HG03064 (cell line): Measurements from ENCODE around the gene CXCR6.

Experiments
- ATAC-seq: cut with Tn5 transposase; IDR thresholded peaks from one replicate; pipeline ENCODE4 v1.9.1; 2021; ENCODE audit warnings: low read depth; ENCODE audit not compliant: unreplicated experiment

The CXCR6 gene

GRCh38 chr3:45966950-45967640, 23.8 kb downstream of the CXCR6 start:
- no peak for ATAC-seq

- ATAC-seq, result no peak
Observed at GRCh38 chr3:45967724-45968123, 24.5 kb downstream of the CXCR6 start.

- no peak for ATAC-seq
Observed at GRCh38 chr3:45968149-45968548, 24.9 kb downstream of the CXCR6 start.

- no peak for ATAC-seq
Observed at GRCh38 chr3:45968706-45969105, 25.4 kb downstream of the CXCR6 start.

DNA sequence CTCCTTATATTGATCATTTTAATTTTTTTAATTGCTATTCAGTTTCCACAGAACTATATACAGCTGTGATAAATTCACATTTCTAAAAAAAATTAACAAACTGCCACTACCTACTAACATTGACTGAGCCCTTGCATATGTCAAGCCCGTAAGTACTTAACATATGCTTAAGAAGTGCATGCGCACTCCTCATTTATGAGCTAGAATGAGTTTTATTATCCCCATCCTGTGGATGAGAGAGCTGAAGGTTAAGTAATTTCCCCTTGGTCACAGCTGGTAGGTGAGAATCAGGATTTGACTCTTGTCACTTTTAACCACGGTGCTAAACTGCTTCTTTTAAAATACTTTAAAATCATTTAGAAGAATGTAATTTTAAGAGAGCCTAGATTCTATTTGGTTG, 25.9 kb downstream of the CXCR6 start:
- no peak for ATAC-seq

GRCh38 chr3:45969953-45970352, 26.7 kb downstream of the CXCR6 start:
- ATAC-seq, result no peak

- ATAC-seq, result no peak
Observed at GRCh38 chr3:45972534-45973402, 29.5 kb downstream of the CXCR6 start.

DNA sequence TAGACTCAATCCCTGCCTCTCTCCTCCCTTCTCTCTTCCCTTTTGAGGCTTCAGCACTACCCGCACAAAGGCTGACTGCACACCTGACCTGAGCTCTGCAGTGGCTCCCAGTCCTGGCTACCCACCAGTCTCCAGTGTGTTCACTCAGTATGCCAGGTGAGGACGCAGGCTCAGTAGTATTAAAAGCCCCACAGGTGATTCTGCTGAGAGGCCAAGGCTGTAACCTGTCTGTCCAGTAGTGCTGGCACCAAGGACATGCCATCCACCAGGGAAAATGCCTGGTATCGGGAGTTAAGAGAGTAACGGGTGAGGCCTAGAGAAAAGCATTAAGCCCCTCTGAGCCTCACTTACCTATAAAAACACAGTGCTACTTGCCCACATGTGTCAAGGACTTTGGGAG, 31.4 kb downstream of the CXCR6 start:
- no peak for ATAC-seq

- no peak for ATAC-seq
Observed at GRCh38 chr3:45975686-45976085, 32.4 kb downstream of the CXCR6 start.

GRCh38 chr3:45976191-45977091, 33.2 kb downstream of the CXCR6 start:
- ATAC-seq, result no peak

DNA sequence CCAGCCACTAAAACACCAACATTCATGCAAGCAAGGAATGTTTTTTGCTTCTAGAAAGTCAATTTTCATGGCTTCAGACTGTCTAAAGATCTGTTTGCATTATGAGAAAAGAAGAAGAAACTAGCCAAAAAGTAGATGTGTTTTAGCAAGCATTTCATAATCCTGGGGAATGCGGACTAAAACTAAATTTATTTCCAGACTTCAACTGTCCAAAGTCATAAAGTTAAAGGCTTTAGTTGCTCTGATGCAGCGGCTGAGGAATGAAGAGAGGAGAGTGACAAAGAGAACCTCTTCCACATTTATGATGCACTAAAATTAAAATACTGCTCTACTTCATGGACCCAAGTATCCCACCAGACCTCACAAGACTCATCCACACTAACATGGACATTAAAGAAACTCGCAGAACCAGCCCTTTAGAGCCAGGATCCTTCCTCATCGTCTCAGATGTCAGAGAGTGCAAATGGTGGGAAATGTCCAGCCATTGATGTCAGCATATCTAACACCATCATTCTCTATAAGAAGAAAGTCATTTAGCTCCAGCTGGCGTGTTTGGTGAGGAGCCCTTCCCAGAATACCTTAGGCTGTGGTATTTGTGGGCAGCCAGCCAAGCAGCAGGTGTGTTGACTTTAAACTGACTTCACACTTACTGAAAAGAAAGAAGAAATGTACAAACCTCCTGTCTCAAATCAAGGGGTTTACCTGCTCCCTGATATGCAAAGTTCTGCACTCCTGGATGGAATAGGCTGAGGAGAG, 34.9 kb downstream of the CXCR6 start:
- ATAC-seq, result no peak

DNA sequence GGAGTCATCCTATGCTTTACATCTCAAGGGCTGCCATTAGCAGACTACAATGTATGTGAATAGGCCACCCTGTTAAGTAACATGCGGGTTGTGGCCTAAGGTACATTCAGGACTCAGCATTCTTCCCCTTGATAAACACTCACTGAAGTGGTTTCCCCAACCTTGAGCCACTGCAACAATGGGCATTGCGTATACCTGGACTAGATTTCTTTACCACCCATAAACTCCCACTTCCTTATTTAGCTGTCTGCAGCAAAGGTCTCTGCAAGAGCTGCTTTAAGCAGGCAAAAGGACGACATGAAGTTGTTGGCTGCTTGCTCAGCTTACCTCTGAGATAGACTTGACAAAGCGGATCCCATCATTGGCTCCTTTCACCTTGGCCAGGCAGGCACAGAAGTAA, 36.1 kb downstream of the CXCR6 start:
- ATAC-seq, result no peak

GRCh38 chr3:45980229-45980813, 37.1 kb downstream of the CXCR6 start:
- ATAC-seq, result no peak

DNA sequence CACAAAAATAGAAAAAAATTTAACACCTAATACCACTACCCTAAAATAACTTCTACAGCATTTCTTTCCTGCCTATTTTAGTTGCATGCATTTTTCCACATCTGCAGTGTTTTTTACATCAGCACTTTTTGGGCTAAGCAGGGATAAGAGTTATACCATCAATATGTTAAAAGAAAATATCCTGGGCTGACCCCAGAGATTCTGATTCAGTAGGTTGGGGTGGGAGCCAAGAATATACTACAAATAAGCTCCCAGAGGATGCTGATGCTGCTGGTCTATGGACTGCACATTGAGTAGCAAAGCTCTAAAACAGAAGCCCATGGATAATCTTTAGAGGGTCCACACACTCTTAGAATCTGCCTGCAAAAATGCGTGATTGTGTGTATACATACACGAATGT, 37.6 kb downstream of the CXCR6 start:
- ATAC-seq, result no peak

DNA sequence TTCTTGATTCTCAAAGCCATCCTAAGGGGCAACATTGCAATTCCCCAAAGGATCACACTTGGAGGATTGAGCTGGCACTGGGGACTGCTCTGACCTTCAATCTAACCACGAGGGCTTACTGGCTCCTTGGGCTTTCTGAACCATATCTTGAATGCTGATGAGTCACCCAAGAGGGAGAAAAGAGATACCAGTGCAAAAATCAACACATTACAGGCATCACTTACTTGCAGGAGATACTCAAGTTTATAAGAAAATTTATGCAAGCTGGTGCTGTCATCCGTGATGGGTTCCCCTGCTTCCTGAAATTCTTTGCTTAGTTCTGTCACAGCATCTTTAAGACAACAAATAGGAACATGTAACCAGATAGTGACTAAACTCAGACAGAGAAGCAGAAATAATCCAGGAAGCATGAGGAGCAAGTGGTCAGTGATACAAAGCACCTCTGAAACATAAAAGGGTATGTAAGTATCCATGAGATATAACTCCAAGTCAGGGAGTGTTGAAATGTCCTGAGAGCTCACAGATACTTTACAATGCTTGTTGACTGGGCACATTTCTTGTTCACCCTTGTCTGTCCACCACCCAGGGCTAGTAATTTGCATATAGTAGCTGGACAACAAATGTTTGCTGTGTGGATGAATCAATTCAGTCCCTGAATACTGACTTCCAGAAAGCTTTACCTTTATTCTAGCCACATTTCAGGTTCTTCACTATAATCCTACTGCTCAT, 38.2 kb downstream of the CXCR6 start:
- no peak for ATAC-seq

GRCh38 chr3:45983770-45984169, 40.5 kb downstream of the CXCR6 start:
- ATAC-seq, result no peak

DNA sequence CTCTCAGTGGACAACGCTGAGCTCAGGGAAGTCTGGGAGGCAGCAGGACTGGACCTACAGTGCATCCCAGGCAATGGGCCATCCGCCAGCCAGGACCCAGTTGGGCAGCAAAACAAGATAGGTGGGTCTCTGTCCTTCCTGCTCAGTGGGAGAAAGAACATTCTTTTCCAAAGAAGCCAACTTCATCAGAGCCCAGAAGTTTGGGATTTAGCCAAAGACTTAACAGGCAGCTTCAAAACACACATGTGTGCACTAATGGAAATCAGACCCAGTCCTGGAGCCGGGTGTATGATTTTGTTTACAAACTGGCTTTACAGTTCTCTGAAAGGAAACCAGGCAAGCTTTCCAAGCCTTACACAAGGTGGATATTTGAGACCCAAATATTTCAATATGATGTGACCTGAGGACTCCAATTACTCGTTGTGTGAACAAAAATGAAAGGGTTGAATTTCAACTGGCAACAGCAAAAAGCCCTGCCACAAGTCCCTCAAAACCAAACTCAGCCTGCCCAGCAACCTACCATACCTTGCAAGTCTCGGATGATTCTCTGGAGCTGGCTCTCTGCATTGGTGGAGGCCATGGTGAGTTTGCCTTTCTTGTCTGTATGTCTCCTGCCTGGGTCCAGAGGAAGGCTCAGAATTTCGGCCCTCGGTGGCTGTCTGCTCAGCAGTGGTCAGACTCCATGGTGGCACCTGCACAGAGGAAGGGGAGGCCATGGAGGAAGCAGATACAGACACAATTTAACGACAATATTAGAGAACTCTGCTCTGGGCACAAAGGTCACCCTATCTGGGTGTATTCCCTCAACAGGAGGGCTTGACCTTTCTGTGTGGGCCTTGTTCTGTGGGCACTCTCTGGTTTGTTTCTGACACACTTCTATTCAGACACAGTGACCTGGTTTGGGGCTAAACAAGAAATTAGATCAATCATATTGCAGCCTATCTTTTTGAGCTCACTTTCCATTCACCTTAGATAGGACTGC, 41.4 kb downstream of the CXCR6 start:
- no peak for ATAC-seq
